Neutrophil (primary cell): ENCODE results near the gene TMEM258.
A peak's percentile ranks its signal among the peaks of the same experiment; 100 is the strongest.

ENCODE experiments used
- H3K27ac ChIP-seq: fragments of 200-600 bp; sonication (generic); 2 replicates; pipeline ENCODE4 v1.5.1; 2016; ENCODE audit warnings: mild to moderate bottlenecking, moderate library complexity
- H3K27me3 ChIP-seq: fragments of 200-600 bp; sonication (generic); 2 replicates; pipeline ENCODE4 v1.6.0; 2016; ENCODE audit warnings: mild to moderate bottlenecking
- H3K36me3 ChIP-seq: fragments of 200-600 bp; sonication (generic); 2 replicates; pipeline ENCODE4 v1.5.1; 2017
- H3K4me1 ChIP-seq, 2 experiments: fragments of 200-600 bp in 1 of 2; sonication (generic) in 1 of 2; 1 replicate in 1 of 2; 2 replicates in 1 of 2; pipeline versions ENCODE4 v1.5.1 to v1.6.1; 2013 to 2016; ENCODE audit warnings: low read depth in 1 of 2, low read length in 1 of 2, mild to moderate bottlenecking in 1 of 2, moderate library complexity in 1 of 2; ENCODE audit not compliant: control insufficient read depth in 1 of 2, insufficient read depth in 1 of 2
- H3K4me3 ChIP-seq, 2 experiments: fragments of 200-600 bp in 1 of 2; sonication (generic) in 1 of 2; 1 replicate in 1 of 2; 2 replicates in 1 of 2; pipeline ENCODE4 v1.5.1; 2013 to 2016; ENCODE audit warnings: low read depth in 1 of 2, low read length in 1 of 2, mild to moderate bottlenecking in 1 of 2, moderate library complexity in 1 of 2
- H3K9me3 ChIP-seq: fragments of 200-600 bp; sonication (generic); 2 replicates; pipeline ENCODE4 v1.5.1; 2016
- TF ChIP-seq, protein P1 (sequence below): fragments of 200-600 bp; sonication (generic); IDR thresholded peaks from 2 replicates; pipeline ENCODE4 v1.5.1; 2016; ENCODE audit warnings: antibody characterized with exemption

Gene TMEM258

DNA sequence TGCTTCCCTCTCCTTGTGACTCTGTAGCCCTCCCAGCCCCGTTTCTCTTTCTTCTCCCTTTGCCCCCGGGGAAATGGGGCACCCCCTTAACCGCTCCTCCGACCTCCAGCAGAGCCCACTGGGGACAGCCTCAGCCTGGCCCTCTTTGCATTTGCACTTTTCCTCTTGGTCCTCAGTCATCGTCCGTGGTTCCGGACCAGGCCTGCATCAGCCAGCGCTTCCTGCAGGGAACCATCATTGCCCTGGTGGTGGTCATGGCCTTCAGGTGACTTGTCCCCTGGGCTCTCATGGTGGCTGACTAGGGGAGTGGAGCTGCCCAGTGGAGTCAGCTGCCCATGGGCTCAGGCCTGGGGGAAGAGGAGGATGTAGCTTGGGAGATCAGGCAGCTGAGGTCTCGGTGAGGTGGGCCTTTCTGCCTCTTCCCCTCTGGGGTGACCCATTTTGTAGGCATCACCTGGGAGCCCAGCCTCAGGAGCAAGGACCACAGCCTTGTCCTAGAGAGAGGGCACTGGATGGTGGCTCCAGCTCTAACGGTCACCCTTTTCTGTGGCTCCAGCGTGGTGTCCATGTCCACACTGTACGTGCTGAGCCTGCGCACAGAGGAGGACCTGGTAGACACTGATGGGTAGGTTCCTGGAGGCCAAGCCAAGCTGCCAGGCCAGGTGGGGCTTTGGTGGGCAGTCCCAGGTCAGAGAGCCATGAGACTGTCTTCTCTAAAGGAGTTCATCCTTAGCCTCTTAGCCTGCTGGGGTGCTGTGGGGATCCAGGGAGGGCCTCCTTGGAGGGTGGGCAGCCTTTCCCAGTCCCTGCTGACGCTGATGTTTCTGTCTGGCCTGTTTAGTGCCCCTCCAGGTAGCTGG lies 12.5 kb downstream of the TMEM258 start:
- Histone ChIP-seq H3K4me3 (no peak overlapping the region), H3K27me3 (peaks cover 26% of the 10 kb centered on the region), H3K36me3 (peaks cover 21% of the 10 kb centered on the region), H3K27ac (no peak overlapping the region), H3K9me3 (no peaks in the 10 kb centered on the region), H3K4me1 (peaks cover 8 to 9% of the 10 kb centered on the region in 2 experiments)
- TF ChIP-seq, protein P1, sequence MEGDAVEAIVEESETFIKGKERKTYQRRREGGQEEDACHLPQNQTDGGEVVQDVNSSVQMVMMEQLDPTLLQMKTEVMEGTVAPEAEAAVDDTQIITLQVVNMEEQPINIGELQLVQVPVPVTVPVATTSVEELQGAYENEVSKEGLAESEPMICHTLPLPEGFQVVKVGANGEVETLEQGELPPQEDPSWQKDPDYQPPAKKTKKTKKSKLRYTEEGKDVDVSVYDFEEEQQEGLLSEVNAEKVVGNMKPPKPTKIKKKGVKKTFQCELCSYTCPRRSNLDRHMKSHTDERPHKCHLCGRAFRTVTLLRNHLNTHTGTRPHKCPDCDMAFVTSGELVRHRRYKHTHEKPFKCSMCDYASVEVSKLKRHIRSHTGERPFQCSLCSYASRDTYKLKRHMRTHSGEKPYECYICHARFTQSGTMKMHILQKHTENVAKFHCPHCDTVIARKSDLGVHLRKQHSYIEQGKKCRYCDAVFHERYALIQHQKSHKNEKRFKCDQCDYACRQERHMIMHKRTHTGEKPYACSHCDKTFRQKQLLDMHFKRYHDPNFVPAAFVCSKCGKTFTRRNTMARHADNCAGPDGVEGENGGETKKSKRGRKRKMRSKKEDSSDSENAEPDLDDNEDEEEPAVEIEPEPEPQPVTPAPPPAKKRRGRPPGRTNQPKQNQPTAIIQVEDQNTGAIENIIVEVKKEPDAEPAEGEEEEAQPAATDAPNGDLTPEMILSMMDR = no peak

DNA sequence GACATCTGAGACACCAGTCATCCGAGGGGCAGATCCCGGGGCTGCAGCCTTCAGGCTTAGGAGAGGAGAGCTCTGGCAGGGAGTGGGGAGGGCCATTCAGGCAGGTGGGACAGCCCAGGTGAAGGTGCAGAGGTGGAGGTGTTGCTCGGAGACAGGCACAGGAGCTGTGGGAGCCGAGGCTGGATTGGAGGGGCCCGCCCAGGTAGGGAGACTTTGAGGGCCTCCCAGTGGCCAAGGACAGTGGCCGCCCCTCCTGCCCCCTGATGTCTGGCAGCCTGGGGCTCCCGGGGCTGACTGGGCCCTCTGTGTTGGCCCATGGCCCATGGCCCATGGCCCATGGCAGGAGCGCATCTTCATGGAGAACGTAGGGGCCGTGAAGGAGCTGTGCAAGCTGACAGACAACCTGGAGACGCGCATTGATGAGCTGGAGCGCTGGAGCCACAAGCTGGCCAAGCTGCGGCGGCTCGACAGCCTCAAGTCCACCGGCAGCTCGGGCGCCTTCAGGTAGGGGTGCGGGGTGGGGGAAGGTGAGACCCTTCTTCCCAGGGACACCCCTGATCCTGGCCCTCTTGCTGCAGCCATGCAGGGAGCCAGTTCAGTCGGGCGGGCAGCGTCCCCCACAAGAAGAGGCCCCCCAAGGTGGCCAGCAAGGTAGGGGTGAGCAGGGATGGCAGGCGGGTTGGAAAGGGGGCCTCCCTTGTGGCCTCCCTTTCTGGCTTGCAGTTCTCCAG lies 13.3 kb downstream of the TMEM258 start:
- no peak overlapping the region for H3K4me3 ChIP-seq
- H3K4me1 ChIP-seq = peaks cover 8 to 9% of the 10 kb centered on the region in 2 experiments
- peaks cover 13% of the 10 kb centered on the region for H3K36me3 ChIP-seq
- no peaks in the 10 kb centered on the region for H3K9me3 ChIP-seq
- peaks cover 26% of the 10 kb centered on the region for H3K27me3 ChIP-seq
- no peak overlapping the region for H3K27ac ChIP-seq
- TF ChIP-seq, protein P1 = no peak

DNA sequence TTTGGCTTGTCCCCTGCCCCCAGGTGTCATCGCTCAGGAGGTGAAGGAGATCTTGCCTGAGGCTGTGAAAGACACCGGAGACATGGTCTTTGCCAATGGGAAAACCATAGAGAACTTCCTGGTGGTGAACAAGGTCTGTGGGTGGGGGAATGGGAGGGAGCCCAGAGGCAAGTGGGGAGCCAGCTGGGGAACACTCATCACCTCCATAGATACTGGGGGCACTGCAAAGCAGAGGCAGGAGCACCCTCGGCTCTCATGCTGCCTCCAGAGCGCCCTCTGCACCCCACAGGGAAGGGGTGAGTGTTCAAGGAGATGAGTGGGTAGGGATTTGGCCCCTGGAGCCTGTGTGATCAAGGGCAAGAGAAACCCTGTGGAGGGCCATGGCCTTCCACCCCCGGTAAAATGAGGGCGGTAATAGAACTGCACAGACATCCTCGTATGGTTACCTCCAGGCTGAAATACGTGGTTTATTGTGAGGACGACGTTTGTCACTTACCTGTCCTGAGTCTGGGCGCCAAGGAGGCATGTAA lies 14.0 kb downstream of the TMEM258 start:
- H3K4me3 ChIP-seq = no peak overlapping the region
- peaks cover 8 to 9% of the 10 kb centered on the region in 2 experiments for H3K4me1 ChIP-seq
- H3K36me3 ChIP-seq = peaks cover 6% of the 10 kb centered on the region
- no peaks in the 10 kb centered on the region for H3K9me3 ChIP-seq
- peaks cover 26% of the 10 kb centered on the region for H3K27me3 ChIP-seq
- TF ChIP-seq, protein P1 = no peak
- no peak overlapping the region for H3K27ac ChIP-seq

DNA sequence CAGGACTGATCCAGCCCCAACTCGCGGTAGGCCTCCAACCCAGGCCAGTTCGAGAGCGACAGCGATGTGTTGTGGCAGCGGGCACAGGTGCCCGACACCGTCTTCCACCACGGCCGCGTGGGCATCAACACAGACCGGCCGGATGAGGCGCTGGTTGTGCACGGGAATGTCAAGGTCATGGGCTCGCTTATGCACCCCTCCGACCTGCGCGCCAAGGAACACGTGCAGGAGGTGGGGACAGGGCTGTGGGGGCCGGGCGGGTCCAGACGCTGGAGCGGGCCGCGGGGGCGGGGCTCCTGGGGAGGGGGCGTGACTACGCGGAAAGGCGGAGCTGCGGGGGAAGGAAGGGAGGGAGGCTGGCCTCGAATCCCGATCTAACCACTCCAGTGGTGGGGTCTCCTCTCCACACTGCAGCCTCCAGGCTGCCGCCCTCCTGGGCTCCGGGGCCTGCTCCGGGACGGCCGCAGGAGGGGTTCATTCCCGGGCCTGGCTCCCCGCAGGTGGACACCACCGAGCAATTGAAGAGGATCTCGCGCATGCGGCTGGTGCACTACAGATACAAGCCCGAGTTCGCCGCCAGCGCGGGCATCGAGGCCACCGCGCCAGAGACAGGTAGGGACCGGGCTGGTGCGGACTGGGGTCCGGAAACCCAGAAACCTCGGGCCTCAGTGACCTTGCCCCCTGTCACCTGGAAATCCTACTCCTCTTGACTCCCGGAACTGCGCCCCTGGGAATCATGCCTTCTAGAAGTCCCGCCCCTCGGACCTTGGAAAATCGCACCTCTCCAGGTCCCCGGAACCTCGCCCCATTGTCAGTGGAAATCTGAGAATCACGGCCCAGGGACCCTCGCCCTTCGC lies 14.9 kb downstream of the TMEM258 start:
- Histone ChIP-seq H3K4me3 (peak overlapping the region; percentile 48 to 60), H3K36me3 (no peaks in the 10 kb centered on the region), H3K9me3 (no peaks in the 10 kb centered on the region), H3K27ac (no peak overlapping the region), H3K4me1 (peaks cover 12 to 14% of the 10 kb centered on the region in 2 experiments), H3K27me3 (peaks cover 26% of the 10 kb centered on the region)
- TF ChIP-seq, protein P1 = no peak

DNA sequence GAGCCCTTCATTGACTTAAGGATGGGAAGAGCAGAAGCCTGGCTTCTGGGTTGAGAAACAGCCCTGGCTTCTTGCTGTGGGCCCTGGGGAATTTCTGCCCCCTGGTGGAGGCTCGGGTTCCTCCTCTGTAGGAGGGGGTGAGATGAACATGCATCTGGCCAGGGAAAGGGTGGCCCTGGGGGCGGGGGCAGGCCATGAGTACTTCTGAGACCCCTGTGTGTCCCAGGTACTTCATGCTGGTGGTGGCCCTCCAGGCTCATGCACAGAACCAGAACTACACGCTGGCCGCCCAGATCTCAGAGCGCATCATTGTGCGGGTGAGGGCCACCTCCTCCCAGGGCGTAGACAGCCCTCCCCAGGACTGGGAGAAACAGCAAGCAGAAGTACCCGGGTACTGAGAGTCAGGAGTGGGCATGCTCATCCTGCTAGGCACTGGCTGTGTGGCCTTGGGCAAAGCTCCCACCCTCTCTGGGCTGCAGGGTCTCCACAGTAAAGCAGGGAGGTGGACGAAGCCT lies 15.8 kb downstream of the TMEM258 start:
- peaks cover 26% of the 10 kb centered on the region for H3K27me3 ChIP-seq
- TF ChIP-seq, protein P1 = no peak
- peak overlapping the region in 1 of 2 experiments; percentile 48 for H3K4me3 ChIP-seq

More for the DNA sequence above, 15.8 kb downstream of the TMEM258 start:
- no peak overlapping the region for H3K27ac ChIP-seq
- H3K36me3 ChIP-seq = no peaks in the 10 kb centered on the region
- peaks cover 15 to 17% of the 10 kb centered on the region in 2 experiments for H3K4me1 ChIP-seq
- no peaks in the 10 kb centered on the region for H3K9me3 ChIP-seq
